ENCODE results near the gene GTF2IRD1. TPM values are rescaled to one million over a fixed set of nuclear protein-coding genes. Genes with fewer than 3 reads are reported as not detected.

GTF2IRD1 gene
- total and polyA plus RNA-seq, 2 of the 4 experiments (the other 2 are of a cell fraction) = 4.1 to 21.9 TPM

DNA sequence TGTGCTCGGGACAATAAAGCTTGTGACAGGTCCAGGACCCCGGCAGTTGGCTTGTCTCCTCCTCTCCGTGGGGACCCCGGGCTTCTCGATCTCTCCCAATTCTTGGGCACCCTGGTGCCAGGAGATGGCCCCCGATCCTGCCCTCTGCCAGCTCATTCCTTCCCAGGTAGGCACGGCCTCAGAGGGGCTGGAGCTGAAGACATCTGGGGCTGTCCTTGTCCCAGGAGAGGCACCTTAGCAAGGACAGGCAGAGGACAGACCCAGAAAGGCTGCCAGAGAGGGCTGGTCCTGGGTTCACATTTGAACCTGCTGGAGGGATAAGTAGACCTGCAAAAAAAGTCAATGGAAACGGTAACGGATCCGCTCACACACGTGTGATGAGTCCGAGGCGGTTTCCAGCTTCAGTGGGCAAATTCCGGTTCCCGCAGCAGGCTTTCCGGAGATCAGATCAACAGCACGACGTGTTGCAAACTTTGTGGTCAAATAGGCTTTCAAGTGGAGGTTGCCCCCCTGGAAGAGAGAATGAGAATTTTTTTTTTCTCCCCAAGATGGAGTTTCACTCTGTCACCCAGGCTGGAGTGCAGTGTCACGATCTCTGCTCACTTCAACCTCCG is 47.7 kb upstream of the GTF2IRD1 start:
- WGBS, 2 experiments (ENCODE audit: extremely low coverage in 2 of 2, insufficient read length in 1 of 2) = 87% methylated on average over 7 of the region's 20 CpGs; no CpG with 5 or more reads in 1 of the 2 experiments
- in situ Hi-C loops (cut with MboI; ENCODE audit: low sequenced_read_pairs) = no loop called here

More for the DNA sequence above, 47.7 kb upstream of the GTF2IRD1 start:
- Histone ChIP-seq H3K4me3 (ENCODE audit: insufficient read depth, low read depth, low read length) (no peak overlapping the region), H4K20me1 (ENCODE audit: insufficient read depth, low read length) (peaks cover 5% of the 10 kb centered on the region), H3K14ac (replicated peaks; ENCODE audit: low read depth, low read length) (no peak overlapping the region), H3K9me3 (ENCODE audit: control insufficient read depth, insufficient read depth, low read length) (no peaks in the 10 kb centered on the region), H3K27ac (ENCODE audit: insufficient read depth, low read length) (no peak overlapping the region), H3K4me1 (ENCODE audit: control insufficient read depth, insufficient read depth, low read length) (no peaks in the 10 kb centered on the region), H3K9ac (ENCODE audit: low read depth, low read length) (no peak overlapping the region), H4K91ac (ENCODE audit: insufficient read depth, low read depth, low read length) (no peak overlapping the region), H3K56ac (ENCODE audit: extremely low read depth, insufficient read depth, low read length) (no peak overlapping the region), H3K4ac (ENCODE audit: low read depth, low read length) (no peak overlapping the region), H4K5ac (ENCODE audit: low read depth, low read length) (no peak overlapping the region), H2BK15ac (ENCODE audit: low read depth, low read length) (no peak overlapping the region), H2AFZ (replicated peaks; ENCODE audit: low read length, poor library complexity) (no peak overlapping the region), H3K23ac (ENCODE audit: low read depth, low read length) (no peak overlapping the region), H3K4me2 (ENCODE audit: low read depth, low read length) (no peak overlapping the region), H2BK20ac (ENCODE audit: low read depth, low read length) (no peak overlapping the region), H3K27me3 (ENCODE audit: control insufficient read depth, insufficient read depth, low read length) (no peaks in the 10 kb centered on the region), H4K8ac (ENCODE audit: low read depth in 2 of 2, low read length in 2 of 2) (no peak overlapping the region), H2AK9ac (replicated peaks; ENCODE audit: low read depth, low read length, poor library complexity) (no peak overlapping the region), H3K79me1 (ENCODE audit: low read depth in 1 of 2, low read length in 2 of 2) (no peaks in the 10 kb centered on the region), H3K9me1 (ENCODE audit: insufficient read depth, low read length) (no peaks in the 10 kb centered on the region; the same call in 1 of the 2 replicates), H2BK120ac (ENCODE audit: low read depth, low read length) (no peak overlapping the region), H2BK5ac (ENCODE audit: low read depth, low read length, poor library complexity, severe bottlenecking) (no peak overlapping the region), H3K36me3 (ENCODE audit: control insufficient read depth, insufficient read depth, low read length) (peaks cover 31% of the 10 kb centered on the region), H2AK5ac (ENCODE audit: low read depth, low read length) (no peak overlapping the region), H3K18ac (ENCODE audit: low read depth, low read length) (no peak overlapping the region)
- intact Hi-C loops (cut with micrococcal nuclease) (no loop called here), dilution Hi-C loops (cut with HindIII; ENCODE audit: low sequenced_read_pairs, unreplicated experiment) (no loop called here)
- CTCF ChIA-PET = no interaction called here
- no peak for ATAC-seq (ENCODE audit: low read depth)
- TF ChIP-seq RFX5 (IDR thresholded peaks at IDR 0.05; ENCODE audit: low read depth, low read length) (no peak), RAD21 (IDR thresholded peaks at IDR 0.05; ENCODE audit: low read length) (no peak), CEBPB (IDR thresholded peaks at IDR 0.05; ENCODE audit: low read depth, low read length) (no peak), MXI1 (IDR thresholded peaks at IDR 0.05; ENCODE audit: borderline replicate concordance, low read depth, low read length) (no peak), CHD1 (IDR thresholded peaks at IDR 0.05; ENCODE audit: low read depth, low read length) (no peak), BHLHE40 (IDR thresholded peaks at IDR 0.05; ENCODE audit: low read depth, low read length) (no peak), CTCF (conservative IDR thresholded peaks at IDR 0.05; ENCODE audit: low read depth, low read length) (no peak), POLR2A (IDR thresholded peaks at IDR 0.05; ENCODE audit: low read depth, low read length) (no peak), ELK1 (IDR thresholded peaks at IDR 0.05; ENCODE audit: borderline replicate concordance, low read depth, low read length) (no peak)
- TF ChIP-seq, protein P1, sequence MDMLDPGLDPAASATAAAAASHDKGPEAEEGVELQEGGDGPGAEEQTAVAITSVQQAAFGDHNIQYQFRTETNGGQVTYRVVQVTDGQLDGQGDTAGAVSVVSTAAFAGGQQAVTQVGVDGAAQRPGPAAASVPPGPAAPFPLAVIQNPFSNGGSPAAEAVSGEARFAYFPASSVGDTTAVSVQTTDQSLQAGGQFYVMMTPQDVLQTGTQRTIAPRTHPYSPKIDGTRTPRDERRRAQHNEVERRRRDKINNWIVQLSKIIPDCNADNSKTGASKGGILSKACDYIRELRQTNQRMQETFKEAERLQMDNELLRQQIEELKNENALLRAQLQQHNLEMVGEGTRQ (IDR thresholded peaks at IDR 0.05; ENCODE audit: low read depth, low read length) = no peak
- BruUV-seq (replicated peaks) = no TSS peak
- POLR2A ChIA-PET (ENCODE audit: unreplicated experiment) = no interaction called here
- DNase-seq = no peak

All from IMR-90 (cell line).